Calu3 (cell line): ENCODE measurements around the gene RNF224. TPM values are rescaled to one million over a fixed set of nuclear protein-coding genes. Genes with fewer than 3 reads are reported as not detected.
A peak's percentile ranks its signal among the peaks of the same experiment; 100 is the strongest.
"Not testable (repeated sequence)": the region's sequence is repeated elsewhere in the genome, so short reads cannot be mapped to it uniquely, and the experiment has no call there.

Experiments
- BruUV-seq: library from RNA; stranded (reverse); fragments of 400-500 nt; replicated peaks from 2 replicates; lab custom pipeline; 2021; lab: Mats Ljungman, UMichigan
- CTCF ChIA-PET: fragments of 300-600 bp; sonication (Branson Sonifier 250); formaldehyde crosslinking; loops from one replicate; lab custom pipeline; 2022; ENCODE audit warnings: antibody characterized with exemption; lab: Charles Lee
- DNase-seq: peaks from one replicate; pipeline ENCODE4 v3.0.0; 2022
- H3K27ac Mint-ChIP-seq: one replicate; pipeline ENCODE4 v1.8.0; 2022; ENCODE audit warnings: mixed read lengths; ENCODE audit not compliant: unreplicated experiment
- H3K27me3 Mint-ChIP-seq: one replicate; pipeline ENCODE4 v1.8.0; 2022; ENCODE audit warnings: mixed read lengths; ENCODE audit not compliant: unreplicated experiment
- H3K36me3 Mint-ChIP-seq: one replicate; pipeline ENCODE4 v1.8.0; 2022; ENCODE audit warnings: mild to moderate bottlenecking, moderate library complexity, mixed read lengths; ENCODE audit not compliant: insufficient read depth, unreplicated experiment
- H3K4me1 Mint-ChIP-seq: one replicate; pipeline ENCODE4 v1.8.0; 2022; ENCODE audit warnings: mild to moderate bottlenecking, low read depth, mixed read lengths; ENCODE audit not compliant: unreplicated experiment
- H3K4me3 Mint-ChIP-seq: one replicate; pipeline ENCODE4 v1.8.0; 2022; ENCODE audit warnings: mild to moderate bottlenecking, low read depth, moderate library complexity, mixed read lengths; ENCODE audit not compliant: unreplicated experiment
- H3K9me3 Mint-ChIP-seq: one replicate; pipeline ENCODE4 v1.8.0; 2022; ENCODE audit warnings: low read depth, mixed read lengths; ENCODE audit not compliant: unreplicated experiment
- intact Hi-C: fragments of 100-400 bp; cut with micrococcal nuclease; formaldehyde crosslinking; loops from one replicate; pipeline ENCODE4 v1.10.0; 2022; ENCODE audit not compliant: unreplicated experiment
- total RNA-seq: library from RNA; stranded (reverse); gene quantifications from 2 replicates; pipeline ENCODE4 v1.2.3, GENCODE V29; 2022
- TF ChIP-seq, protein P1 (sequence below): fragments of 200-600 bp; IDR thresholded peaks from one replicate; pipeline ENCODE4 v1.8.0; 2022; ENCODE audit warnings: antibody characterized with exemption; ENCODE audit not compliant: unreplicated experiment

RNF224 gene
- total RNA-seq, 1 experiment from 2014 or later, result 1.6 TPM

DNA sequence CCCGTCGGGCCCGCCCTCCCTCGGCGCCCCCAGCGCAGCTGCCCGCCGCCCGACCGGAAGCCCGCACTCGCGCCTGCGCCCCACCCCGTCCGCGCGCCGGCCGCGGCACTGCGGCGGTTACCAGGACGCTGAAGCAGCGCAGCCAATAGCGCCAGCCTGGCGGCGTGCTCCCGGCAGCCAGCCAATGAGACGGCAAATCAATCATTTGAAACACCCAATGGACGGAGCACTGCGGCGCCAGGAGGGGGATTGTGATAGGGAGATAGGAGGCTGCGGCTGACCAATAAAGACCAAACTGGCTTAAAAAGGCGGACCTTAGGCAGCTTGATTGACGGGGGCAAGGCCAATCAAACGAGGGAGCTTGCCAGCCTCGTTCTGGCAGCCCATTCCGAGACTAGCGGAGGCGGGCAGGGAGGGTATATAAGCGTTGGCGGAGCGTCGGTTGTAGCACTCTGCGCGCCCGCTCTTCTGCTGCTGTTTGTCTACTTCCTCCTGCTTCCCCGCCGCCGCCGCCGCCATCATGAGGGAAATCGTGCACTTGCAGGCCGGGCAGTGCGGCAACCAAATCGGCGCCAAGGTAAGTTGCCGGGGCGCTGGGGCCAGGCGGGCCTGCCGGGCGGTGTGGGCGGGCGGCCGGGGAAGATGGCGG lies 13.7 kb downstream of the RNF224 start, which contains the start of gene TUBB4B:
TUBB4B (plus strand) TSS at position 447 of the 649 bp plus-strand sequence; CDS start at position 521, 74 bp downstream.
- peak; percentile 94 for DNase-seq
- peaks cover 12% of the 10 kb centered on the region for H3K27me3 Mint-ChIP-seq
- CTCF ChIA-PET, result interaction anchor here (0.8 to 1.4 kb wide), 2 partner anchors 14 to 182 kb away, joined by 3 to 5 read pairs; partner anchors contain the start of gene EXD3
- intact Hi-C loops, result no loop called here
- H3K27ac Mint-ChIP-seq, result peak within 1 kb of the TSS; percentile 100
- BruUV-seq, result no TSS peak
- H3K36me3 Mint-ChIP-seq, result peaks cover 67% of the 10 kb centered on the region
- peaks cover 28% of the 10 kb centered on the region for H3K4me1 Mint-ChIP-seq
- TF ChIP-seq, protein P1, sequence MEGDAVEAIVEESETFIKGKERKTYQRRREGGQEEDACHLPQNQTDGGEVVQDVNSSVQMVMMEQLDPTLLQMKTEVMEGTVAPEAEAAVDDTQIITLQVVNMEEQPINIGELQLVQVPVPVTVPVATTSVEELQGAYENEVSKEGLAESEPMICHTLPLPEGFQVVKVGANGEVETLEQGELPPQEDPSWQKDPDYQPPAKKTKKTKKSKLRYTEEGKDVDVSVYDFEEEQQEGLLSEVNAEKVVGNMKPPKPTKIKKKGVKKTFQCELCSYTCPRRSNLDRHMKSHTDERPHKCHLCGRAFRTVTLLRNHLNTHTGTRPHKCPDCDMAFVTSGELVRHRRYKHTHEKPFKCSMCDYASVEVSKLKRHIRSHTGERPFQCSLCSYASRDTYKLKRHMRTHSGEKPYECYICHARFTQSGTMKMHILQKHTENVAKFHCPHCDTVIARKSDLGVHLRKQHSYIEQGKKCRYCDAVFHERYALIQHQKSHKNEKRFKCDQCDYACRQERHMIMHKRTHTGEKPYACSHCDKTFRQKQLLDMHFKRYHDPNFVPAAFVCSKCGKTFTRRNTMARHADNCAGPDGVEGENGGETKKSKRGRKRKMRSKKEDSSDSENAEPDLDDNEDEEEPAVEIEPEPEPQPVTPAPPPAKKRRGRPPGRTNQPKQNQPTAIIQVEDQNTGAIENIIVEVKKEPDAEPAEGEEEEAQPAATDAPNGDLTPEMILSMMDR, result no peak
- peak within 1 kb of the TSS; percentile 76 for H3K4me3 Mint-ChIP-seq
- no peaks in the 10 kb centered on the region for H3K9me3 Mint-ChIP-seq

DNA sequence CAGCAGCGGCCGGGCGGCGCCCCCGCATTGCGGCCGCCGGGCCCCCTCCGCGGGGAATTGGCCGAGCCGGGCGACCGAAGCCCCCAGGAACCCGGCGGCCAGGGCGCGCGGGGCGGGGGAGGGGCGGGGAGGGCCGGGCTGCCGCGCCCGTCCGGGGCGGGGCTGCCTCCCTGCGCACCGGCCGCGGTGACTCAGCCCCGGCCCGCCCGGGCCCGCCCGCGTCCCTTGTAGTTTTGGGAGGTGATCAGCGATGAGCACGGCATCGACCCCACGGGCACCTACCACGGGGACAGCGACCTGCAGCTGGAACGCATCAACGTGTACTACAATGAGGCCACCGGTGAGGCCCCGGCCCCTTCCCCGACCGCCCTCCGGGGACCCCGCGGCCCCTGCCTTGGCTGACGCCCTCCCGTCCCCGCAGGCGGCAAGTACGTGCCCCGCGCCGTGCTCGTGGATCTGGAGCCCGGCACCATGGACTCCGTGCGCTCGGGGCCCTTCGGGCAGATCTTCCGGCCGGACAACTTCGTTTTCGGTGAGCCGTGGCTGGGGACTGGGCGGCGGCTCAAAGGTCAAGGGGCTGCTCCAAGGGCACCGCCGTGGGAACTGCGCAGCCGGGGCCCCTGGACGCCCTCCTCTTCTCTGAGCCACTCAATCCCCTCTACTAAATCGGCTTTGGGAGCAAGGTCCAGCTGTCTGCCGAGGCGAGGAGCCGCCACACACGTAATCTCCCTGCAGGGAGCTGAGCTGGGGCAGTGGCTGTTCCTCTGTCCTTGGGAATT lies 14.4 kb downstream of the RNF224 start:
- CTCF ChIA-PET, result interaction anchor here (1.1 kb wide), 1 partner anchor 13 kb away, joined by 4 read pairs; no protein-coding TSS in a partner anchor
- peak; percentile 59 for DNase-seq
- TF ChIP-seq, protein P1, result no peak
- intact Hi-C loops, result no loop called here
- no TSS peak for BruUV-seq
- no peaks in the 10 kb centered on the region for H3K9me3 Mint-ChIP-seq
- H3K4me3 Mint-ChIP-seq, result peak overlapping the region; percentile 76
- H3K36me3 Mint-ChIP-seq, result peaks cover 67% of the 10 kb centered on the region
- H3K4me1 Mint-ChIP-seq, result peaks cover 28% of the 10 kb centered on the region
- peaks cover 12% of the 10 kb centered on the region for H3K27me3 Mint-ChIP-seq
- peak overlapping the region; percentile 100 for H3K27ac Mint-ChIP-seq

DNA sequence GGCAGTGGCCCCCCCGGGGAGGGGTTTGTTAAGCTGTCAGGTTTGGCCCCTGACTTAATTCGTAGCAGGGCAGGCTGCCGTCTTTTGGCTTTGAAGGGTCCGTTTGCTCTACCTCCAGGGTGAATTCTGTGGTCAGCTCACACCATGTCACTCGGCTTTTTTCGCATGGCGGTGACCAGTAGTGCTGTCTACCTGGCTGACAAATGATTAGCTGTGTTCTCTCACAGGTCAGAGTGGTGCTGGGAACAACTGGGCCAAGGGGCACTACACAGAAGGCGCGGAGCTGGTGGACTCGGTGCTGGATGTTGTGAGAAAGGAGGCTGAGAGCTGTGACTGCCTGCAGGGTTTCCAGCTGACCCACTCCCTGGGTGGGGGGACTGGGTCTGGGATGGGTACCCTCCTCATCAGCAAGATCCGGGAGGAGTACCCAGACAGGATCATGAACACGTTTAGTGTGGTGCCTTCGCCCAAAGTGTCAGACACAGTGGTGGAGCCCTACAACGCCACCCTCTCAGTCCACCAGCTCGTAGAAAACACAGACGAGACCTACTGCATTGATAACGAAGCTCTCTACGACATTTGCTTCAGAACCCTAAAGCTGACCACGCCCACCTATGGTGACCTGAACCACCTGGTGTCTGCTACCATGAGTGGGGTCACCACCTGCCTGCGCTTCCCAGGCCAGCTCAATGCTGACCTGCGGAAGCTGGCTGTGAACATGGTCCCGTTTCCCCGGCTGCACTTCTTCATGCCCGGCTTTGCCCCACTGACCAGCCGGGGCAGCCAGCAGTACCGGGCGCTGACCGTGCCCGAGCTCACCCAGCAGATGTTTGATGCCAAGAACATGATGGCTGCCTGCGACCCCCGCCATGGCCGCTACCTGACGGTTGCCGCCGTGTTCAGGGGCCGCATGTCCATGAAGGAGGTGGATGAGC lies 15.2 kb downstream of the RNF224 start:
- CTCF ChIA-PET, result interaction anchor here (1.1 kb wide), 1 partner anchor 12 kb away, joined by 4 read pairs; no protein-coding TSS in a partner anchor

DNA sequence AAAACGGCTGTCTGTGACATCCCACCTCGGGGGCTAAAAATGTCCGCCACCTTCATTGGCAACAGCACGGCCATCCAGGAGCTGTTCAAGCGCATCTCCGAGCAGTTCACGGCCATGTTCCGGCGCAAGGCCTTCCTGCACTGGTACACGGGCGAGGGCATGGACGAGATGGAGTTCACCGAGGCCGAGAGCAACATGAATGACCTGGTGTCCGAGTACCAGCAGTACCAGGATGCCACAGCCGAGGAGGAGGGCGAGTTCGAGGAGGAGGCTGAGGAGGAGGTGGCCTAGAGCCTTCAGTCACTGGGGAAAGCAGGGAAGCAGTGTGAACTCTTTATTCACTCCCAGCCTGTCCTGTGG lies 15.9 kb downstream of the RNF224 start:
- TSS peak; percentile 73 for BruUV-seq
- peaks cover 67% of the 10 kb centered on the region for H3K36me3 Mint-ChIP-seq
- H3K9me3 Mint-ChIP-seq, DNase-seq, intact Hi-C loops: not testable (repeated sequence)
- peak overlapping the region; percentile 76 for H3K4me3 Mint-ChIP-seq
- H3K27me3 Mint-ChIP-seq, result peaks cover 12% of the 10 kb centered on the region
- peak overlapping the region; percentile 55 for H3K27ac Mint-ChIP-seq
- peaks cover 18% of the 10 kb centered on the region for H3K4me1 Mint-ChIP-seq
- CTCF ChIA-PET, result interaction anchor here (0.6 kb wide), 1 partner anchor 112 kb away, joined by 3 read pairs; no protein-coding TSS in a partner anchor

More for the DNA sequence above, 15.2 kb downstream of the RNF224 start:
- Mint-ChIP-seq H3K27ac (peak overlapping the region; percentile 85), H3K4me3 (peak overlapping the region; percentile 76), H3K4me1 (peaks cover 25% of the 10 kb centered on the region), H3K36me3 (peaks cover 67% of the 10 kb centered on the region), H3K9me3 (no peaks in the 10 kb centered on the region), H3K27me3 (peaks cover 12% of the 10 kb centered on the region)
- DNase-seq, result no peak
- BruUV-seq, result no TSS peak
- TF ChIP-seq, protein P1, result no peak
- intact Hi-C loops, result no loop called here
